Stomach (tissue), 9 donors: ENCODE results near the gene SESTD1. TPM values are rescaled to one million over a fixed set of nuclear protein-coding genes. Genes with fewer than 3 reads are reported as not detected.

Experiments
- DNase-seq, 2 donors: peaks; one replicate each; pipeline versions ENCODE4 v3.0.0 to v3.0.0-alpha.2; 2013 to 2019
- H3K27ac ChIP-seq, 5 donors: fragments of 200-600 bp in 4 of 5; sonication (generic) in 4 of 5; one replicate each; pipeline ENCODE4 v1.5.1; 2013 to 2019; ENCODE audit warnings: mild to moderate bottlenecking in 1 of 5, moderate library complexity in 1 of 5
- H3K27me3 ChIP-seq, 3 donors: fragments of 200-600 bp; sonication (generic); one replicate each; pipeline ENCODE4 v1.5.1; 2017 to 2019; ENCODE audit warnings: mixed run types in 1 of 3
- H3K36me3 ChIP-seq, 4 donors: fragments of 200-600 bp; sonication (generic); 1 replicate in 3 of 4; 2 replicates in 1 of 4; pipeline ENCODE4 v1.5.1; 2016 to 2019
- H3K4me1 ChIP-seq, 4 donors: fragments of 200-600 bp; sonication (generic); one replicate each; pipeline ENCODE4 v1.5.1; 2016 to 2019
- H3K4me3 ChIP-seq, 4 donors: fragments of 200-600 bp; sonication (generic) in 3 of 4; one replicate each; pipeline ENCODE4 v1.5.1; 2016 to 2019; ENCODE audit warnings: mild to moderate bottlenecking in 1 of 4
- H3K9me3 ChIP-seq, 4 donors: fragments of 200-600 bp; sonication (generic); one replicate each; pipeline ENCODE4 v1.5.1; 2016 to 2019
- EP300 ChIP-seq: sonication (generic); formaldehyde crosslinking; IDR thresholded peaks from one replicate; pipeline ENCODE4 v1.6.1; 2017; ENCODE audit warnings: antibody characterized with exemption
- POLR2A ChIP-seq, 4 donors: fragments of 450-650 bp; IDR thresholded peaks; one replicate each; pipeline ENCODE4 v1.6.1; 2016; ENCODE audit warnings: antibody characterized with exemption in 4 of 4, control low read depth in 2 of 4, mild to moderate bottlenecking in 1 of 4, moderate library complexity in 1 of 4
- POLR2AphosphoS5 ChIP-seq, 3 donors: sonication (generic); formaldehyde crosslinking; IDR thresholded peaks; one replicate each; pipeline ENCODE4 v1.6.1; 2016; ENCODE audit warnings: antibody characterized with exemption in 3 of 3
- WGBS, 5 donors: extraction: QIAGEN DNeasy Blood & Tissue Kit in 3 of 5; methylation state at CpG; one replicate each; pipeline versions ENCODE4 v1.1.5 to v1.1.7; 2013 to 2018; 5-methylcytosine and 5-hydroxymethylcytosine counted together
- intact Hi-C: fragments of 100-400 bp; cut with DNase I; formaldehyde crosslinking; loops from one replicate; pipeline ENCODE4 v1.15.1; 2023; ENCODE audit warnings: low total_unique reads
- polyA plus RNA-seq, 3 donors: library from polyadenylated mRNA; stranded (reverse); fragments of 200-250 nt; gene quantifications; one replicate each; pipeline ENCODE4 v1.2.3, GENCODE V29; 2013
- total RNA-seq, 5 donors: library from RNA; depleted of rRNA; stranded (reverse); fragments of >200 nt; gene quantifications; one replicate each; pipeline versions ENCODE4 v1.1.0 to v1.2.3, GENCODE V29; 2014 to 2016
- TF ChIP-seq, protein P1 (sequence below), 7 experiments: fragments of 450-650 bp in 4 of 7; fragments of 200-600 bp in 3 of 7; sonication (generic) in 3 of 7; IDR thresholded peaks; one replicate each; pipeline ENCODE4 v1.5.1; 2016 to 2019; ENCODE audit warnings: antibody characterized with exemption in 7 of 7, control low read depth in 2 of 7, mild to moderate bottlenecking in 1 of 7
- donor health status: healthy with polysubstance abuse.
- donor health status: Bipolar disorder and iron deficiency.
- donor health status: healthy.

SESTD1 gene
- total and polyA plus RNA-seq, 8 donors = 7.4 to 159 (median 26.2) TPM

DNA sequence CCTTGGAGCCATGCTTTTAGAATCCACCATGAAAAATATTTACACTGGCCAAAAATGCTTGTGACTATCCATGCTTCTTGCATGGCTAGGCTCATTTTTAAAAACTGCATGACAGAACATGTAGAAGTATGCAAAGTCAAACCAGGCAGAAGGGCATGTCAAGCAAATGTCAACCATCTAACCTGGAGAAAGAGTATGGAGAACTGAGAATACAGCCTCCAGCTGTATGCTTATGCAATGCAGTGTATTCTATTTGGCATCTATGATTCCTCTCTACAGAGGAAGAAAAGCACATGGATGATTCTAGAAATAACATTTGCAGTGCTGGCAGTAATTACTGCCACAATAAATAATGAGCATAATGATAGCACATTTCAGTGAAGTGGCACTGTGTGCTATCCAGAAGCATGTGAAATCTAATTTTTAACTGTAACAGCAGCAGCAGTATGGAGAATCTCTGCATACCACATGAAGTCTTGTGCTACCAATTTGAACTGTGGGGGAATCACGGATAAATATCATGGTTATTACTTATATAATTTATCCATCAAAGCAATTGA, 127.4 kb downstream of the SESTD1 start:
- no peaks in the 10 kb centered on the region for H3K9me3 ChIP-seq
- no peak for DNase-seq
- TF ChIP-seq POLR2AphosphoS5 (IDR thresholded peaks at IDR 0.05) (no peak), POLR2A (IDR thresholded peaks at IDR 0.05) (no peak), EP300 (no peak)
- TF ChIP-seq, protein P1, sequence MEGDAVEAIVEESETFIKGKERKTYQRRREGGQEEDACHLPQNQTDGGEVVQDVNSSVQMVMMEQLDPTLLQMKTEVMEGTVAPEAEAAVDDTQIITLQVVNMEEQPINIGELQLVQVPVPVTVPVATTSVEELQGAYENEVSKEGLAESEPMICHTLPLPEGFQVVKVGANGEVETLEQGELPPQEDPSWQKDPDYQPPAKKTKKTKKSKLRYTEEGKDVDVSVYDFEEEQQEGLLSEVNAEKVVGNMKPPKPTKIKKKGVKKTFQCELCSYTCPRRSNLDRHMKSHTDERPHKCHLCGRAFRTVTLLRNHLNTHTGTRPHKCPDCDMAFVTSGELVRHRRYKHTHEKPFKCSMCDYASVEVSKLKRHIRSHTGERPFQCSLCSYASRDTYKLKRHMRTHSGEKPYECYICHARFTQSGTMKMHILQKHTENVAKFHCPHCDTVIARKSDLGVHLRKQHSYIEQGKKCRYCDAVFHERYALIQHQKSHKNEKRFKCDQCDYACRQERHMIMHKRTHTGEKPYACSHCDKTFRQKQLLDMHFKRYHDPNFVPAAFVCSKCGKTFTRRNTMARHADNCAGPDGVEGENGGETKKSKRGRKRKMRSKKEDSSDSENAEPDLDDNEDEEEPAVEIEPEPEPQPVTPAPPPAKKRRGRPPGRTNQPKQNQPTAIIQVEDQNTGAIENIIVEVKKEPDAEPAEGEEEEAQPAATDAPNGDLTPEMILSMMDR (IDR thresholded peaks at IDR 0.05) = no peak
- no peaks in the 10 kb centered on the region for H3K4me1 ChIP-seq
- H3K36me3 ChIP-seq = peaks cover 4 to 44% (median 40%) of the 10 kb centered on the region in 4 donors
- no peak overlapping the region for H3K4me3 ChIP-seq
- intact Hi-C loops = no loop called here
- no peak overlapping the region for H3K27ac ChIP-seq
- 81 to 92% (median 84%) methylated on average over 1 of the region's 1 CpG for WGBS, 5 donors
- no peaks in the 10 kb centered on the region for H3K27me3 ChIP-seq

DNA sequence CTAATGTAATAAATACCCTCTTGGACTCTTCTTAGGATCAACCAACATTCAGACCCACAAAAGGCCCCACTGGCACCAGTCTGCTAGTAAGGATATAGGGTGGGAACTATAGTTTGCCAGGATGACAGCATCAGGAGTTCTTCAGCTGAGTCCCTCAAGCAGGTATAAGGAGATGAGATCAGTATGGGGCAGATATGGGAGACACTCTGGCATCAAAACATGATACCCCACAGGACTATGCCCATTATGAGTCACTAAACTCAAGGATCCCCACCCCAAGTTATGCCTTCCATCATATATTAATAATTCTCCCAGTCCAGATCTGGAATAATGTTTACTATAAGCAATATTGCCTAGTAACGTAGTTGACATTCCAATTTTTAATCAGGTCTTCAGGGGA, 131.6 kb downstream of the SESTD1 start:
- H3K27ac ChIP-seq = no peak overlapping the region
- WGBS, 5 donors = 76 to 95% (median 91%) methylated on average over 1 of the region's 1 CpG
- H3K27me3 ChIP-seq = no peaks in the 10 kb centered on the region
- TF ChIP-seq, protein P1 (IDR thresholded peaks at IDR 0.05) = no peak
- TF ChIP-seq EP300 (no peak), POLR2A (IDR thresholded peaks at IDR 0.05) (no peak), POLR2AphosphoS5 (IDR thresholded peaks at IDR 0.05) (no peak)
- intact Hi-C loops = no loop called here
- no peaks in the 10 kb centered on the region for H3K9me3 ChIP-seq
- H3K4me3 ChIP-seq = no peak overlapping the region
- no peak for DNase-seq
- peaks cover 0 to 21% (median 16%) of the 10 kb centered on the region in 4 donors for H3K36me3 ChIP-seq
- H3K4me1 ChIP-seq = no peaks in the 10 kb centered on the region

DNA sequence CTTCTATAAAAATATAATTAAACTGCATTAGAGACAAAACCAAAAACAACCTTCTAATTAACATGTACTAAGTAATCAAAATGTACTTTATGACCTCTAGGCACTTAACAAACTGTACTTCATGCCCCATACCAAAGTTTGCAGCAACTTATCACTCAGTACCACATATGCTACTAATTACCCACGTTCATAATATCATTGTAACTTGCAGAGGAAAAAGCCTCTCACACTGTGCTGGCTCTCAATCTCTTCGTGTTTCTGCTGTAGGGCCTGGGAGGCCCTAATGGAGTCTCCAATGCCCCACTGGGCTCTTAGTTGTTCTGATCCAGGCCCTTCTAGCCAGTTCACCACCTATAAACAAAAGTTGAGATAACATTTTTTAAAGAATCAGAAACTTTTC, 132.6 kb downstream of the SESTD1 start:
- Histone ChIP-seq H3K4me1 (no peaks in the 10 kb centered on the region), H3K4me3 (no peak overlapping the region), H3K9me3 (no peaks in the 10 kb centered on the region), H3K36me3 (peaks cover 0 to 23% (median 16%) of the 10 kb centered on the region in 4 donors), H3K27me3 (no peaks in the 10 kb centered on the region), H3K27ac (no peak overlapping the region)
- TF ChIP-seq, protein P1 (IDR thresholded peaks at IDR 0.05) = no peak
- TF ChIP-seq POLR2AphosphoS5 (IDR thresholded peaks at IDR 0.05) (no peak), POLR2A (IDR thresholded peaks at IDR 0.05) (no peak), EP300 (no peak)
- no peak for DNase-seq
- intact Hi-C loops = no loop called here
- WGBS, 5 donors = 20 to 47% (median 34%) methylated on average over 2 of the region's 2 CpGs

DNA sequence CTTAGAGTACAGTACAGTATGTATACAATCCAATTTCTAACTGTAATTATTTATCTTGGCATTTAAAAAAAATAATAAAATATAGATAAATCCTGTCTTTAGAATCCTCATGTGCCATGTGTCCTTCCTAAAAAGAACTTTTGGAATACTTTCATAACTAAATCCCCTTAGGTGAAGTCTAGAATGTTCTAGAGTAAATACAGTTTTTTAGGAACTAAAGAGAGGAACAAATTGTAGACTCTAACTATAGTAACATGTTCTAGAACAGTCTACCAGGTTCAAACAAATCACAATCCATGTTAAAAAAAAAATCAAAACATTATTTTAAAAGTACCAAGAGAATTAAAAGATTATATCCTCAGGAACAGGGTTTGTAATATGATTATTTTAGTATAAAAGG, 134.1 kb downstream of the SESTD1 start:
- intact Hi-C loops = no loop called here
- Histone ChIP-seq H3K27me3 (no peaks in the 10 kb centered on the region), H3K9me3 (no peaks in the 10 kb centered on the region), H3K27ac (no peak overlapping the region), H3K4me1 (no peaks in the 10 kb centered on the region), H3K4me3 (no peak overlapping the region), H3K36me3 (peaks cover 0 to 23% (median 15%) of the 10 kb centered on the region in 4 donors)
- no peak for DNase-seq
- TF ChIP-seq, protein P1 (IDR thresholded peaks at IDR 0.05) = no peak
- TF ChIP-seq POLR2AphosphoS5 (IDR thresholded peaks at IDR 0.05) (no peak), EP300 (no peak), POLR2A (IDR thresholded peaks at IDR 0.05) (no peak)
